ENCODE measurements around the gene PLCH1.

DNA sequence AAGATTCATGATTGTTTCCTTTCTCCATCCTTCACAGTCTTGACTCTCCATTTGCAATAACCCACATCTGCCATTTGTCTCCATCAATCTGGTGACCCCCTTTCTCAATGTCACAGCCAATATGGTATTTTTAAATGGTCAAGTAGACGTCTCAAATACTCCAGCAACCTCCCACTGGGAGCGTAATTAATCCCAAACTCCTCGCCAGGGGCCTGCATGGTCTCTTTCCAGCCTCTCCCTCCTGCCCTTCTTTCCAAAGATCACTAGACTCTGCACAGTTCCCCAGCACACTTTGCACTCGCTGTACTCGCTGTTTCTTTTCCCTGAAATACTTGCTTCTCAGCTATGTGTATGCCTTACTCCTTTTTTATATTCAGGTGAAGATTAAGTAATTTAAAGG, 115.3 kb downstream of the PLCH1 start:
- TF ChIP-seq POLR2AphosphoS5 (IDR thresholded peaks at IDR 0.05; ENCODE audit: low read depth, low read length) (no peak), POLR2A (IDR thresholded peaks at IDR 0.05; ENCODE audit: low read depth, low read length) (no peak), TAF1 (IDR thresholded peaks at IDR 0.05; ENCODE audit: low read depth, low read length) (no peak), PAX5 (IDR thresholded peaks at IDR 0.05; ENCODE audit: insufficient read depth, low read length, severe bottlenecking) (no peak), SPI1 (IDR thresholded peaks at IDR 0.05; ENCODE audit: low read depth, low read length) (no peak)

All from GM12891 (cell line).